ENCODE results near the gene MB21D2.

Gene MB21D2

DNA sequence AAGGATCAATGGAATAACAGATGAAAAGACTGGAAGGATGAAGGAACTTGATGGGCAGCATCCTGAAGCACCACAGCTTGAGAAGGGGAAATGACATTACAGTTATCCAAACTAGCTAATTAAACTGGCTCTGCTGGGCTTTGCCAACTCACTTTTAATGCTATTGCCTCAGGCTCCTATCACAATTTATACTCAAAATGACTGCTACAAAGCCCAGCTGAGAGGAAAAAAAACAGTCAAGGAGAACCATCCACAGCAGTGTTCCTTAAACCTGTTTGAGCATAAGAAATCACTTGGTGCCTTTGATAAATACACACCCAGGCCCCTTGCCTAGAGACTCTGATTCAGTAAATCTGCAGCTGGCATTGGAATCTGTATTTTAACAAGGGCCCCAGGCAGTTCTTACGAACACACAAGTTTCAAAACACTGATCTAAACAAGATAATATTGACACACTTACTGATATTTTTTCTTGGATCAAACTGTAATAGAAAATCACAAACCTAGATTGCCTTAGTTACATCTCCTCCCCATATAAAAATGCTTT lies 85.8 kb downstream of the MB21D2 start:
- peak; percentile 62 for DNase-seq

DNA sequence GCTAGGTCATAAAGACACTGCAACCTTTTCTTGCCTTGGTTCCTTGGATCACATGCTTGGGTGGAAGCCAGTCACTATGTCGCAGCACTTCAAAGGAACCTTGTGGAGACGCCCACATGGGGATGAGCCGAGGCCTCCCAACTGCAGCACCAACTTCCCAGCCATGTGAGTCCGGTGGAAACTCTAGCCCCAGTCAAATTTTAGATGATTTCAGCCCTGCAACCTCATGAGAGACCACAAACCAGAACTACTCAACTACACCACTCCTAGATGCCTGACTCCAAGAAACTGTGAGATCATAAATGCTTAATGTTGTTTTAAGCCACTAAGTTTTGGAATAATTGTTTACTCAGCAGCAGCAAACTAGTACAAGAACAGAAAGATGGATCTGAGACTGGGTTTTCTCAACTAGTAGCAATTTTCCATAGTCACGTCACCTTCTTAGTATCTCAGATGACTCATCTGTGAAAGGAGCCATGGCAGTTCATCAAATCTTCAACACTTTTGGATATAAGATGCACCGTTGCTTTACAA lies 86.5 kb downstream of the MB21D2 start:
- peak; percentile 91 for DNase-seq

DNA sequence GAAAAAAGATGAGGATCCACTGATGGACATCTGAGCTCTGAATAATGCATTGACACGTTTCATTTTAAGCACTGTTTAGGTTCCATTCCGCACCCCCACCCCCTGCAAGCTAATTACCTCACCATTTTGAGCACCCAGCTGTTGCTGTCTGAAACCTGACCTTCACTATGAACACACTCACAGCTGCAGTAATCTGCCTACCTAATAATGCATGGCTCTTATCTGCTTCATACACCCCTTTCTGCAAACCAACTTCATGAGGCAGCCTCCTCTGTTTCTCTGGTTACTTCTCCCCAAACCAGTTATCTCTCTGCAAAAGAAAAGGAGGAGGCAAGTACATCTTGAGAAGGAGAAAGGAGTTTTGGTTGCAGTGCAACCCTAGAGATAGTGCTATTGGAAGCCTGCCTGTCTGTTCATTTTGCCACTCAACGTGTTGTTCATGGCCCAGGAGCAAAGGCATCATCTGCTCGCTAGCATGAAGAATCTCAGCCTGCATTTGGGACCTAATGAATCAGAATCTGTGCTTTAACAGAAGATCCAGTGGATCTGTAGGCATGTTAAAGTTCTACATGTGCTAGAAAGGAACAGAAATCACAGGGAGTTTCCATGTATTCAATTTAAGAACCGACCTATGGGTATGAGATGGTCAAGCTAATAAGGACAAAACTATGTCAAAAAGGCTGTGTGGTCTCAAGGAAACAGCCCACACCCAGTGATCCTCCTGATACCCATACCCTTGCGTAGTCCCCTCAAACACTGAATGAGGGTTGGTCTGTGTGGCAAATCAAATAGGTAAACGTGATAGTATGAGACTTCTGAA lies 87.2 kb downstream of the MB21D2 start:
- DNase-seq = no peak

- no peak for DNase-seq
These were observed 89.6 kb downstream of the MB21D2 start for GRCh38 chr3:192827863-192828594.

DNA sequence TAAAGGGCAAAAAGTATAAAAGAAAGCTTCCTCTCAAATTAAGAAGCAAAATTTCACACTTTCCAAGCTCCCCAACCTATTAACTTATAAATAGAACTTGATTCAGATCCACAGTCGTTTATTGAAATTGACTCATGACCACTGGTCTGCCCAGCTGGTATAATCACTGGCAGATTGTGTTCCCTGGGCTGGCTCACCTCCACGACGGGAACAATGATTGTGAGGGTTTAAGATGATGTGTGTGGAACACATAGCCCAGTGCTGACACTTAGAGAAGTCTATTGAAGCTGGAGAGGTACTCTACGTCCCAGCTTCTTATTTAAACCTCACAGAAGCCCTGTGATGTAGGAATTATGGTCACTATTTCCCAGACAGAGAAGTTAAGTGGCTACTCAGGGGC lies 90.4 kb downstream of the MB21D2 start:
- DNase-seq = no peak

- DNase-seq = no peak
These were observed 91.2 kb downstream of the MB21D2 start for GRCh38 chr3:192826214-192827006.

DNA sequence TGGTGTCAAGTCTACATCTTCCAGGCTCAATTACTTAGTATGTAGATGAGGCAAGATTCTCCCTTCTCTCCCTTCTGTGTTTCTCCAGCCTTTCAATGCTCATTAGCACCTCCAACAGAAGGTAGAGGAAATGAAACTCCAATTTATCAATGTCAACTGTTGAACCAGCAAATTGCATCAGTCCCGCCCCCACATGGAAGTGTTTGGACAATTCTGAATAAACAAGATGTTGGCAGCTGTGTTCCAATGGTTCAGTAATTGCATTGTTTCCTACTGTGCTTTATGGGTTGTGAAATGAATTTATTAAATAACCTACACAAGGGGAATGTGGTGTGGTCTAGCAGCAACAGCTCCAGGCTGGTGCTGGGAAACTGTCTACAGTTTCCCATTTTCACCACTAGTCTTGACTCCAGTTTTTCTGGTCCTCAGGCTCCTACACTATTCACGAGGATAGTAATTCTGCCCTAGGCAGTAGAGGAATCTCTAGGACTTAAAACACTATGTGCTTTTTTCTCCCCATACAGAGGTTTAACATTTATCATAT lies 91.9 kb downstream of the MB21D2 start:
- no peak for DNase-seq

- no peak for DNase-seq
These were observed 92.4 kb downstream of the MB21D2 start for GRCh38 chr3:192825216-192825615.

DNA sequence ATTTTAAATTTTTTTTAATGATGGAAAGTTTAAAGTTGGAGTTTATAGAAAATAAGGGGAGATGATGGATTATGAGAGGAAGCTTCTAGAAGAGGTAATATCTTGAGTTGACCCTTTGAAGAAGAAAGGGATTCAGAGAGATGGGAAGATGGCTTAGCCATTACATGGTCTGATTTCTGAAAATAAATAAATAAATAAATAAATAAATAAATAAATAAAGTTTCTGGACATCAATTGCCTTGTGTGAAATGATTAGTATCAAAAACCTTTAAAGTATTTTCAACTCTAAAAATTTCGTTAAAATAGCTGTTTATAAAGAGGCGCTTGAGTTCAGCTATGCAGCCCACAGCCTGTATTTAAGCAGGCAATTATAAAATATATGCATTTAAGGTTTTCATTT lies 93.3 kb downstream of the MB21D2 start:
- no peak for DNase-seq

DNA sequence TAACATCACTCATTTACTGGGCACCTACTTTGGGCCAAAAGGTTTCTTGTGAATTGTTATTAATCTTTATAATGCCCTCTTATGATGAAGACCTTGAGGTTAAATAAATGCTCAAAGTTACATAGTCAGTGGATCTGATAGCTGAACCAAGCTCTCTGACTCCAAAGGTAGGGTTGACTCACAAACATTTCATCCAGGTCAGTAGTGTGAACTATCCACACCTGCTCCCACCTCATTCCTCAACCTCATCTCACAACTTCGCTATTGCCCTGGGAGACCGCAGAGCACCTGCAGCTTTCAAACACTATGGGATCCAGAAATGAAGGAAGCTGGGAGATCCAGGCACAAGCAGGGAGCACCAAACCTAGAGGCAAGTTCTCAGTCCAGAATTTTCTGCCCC lies 96.5 kb downstream of the MB21D2 start:
- DNase-seq = no peak

DNA sequence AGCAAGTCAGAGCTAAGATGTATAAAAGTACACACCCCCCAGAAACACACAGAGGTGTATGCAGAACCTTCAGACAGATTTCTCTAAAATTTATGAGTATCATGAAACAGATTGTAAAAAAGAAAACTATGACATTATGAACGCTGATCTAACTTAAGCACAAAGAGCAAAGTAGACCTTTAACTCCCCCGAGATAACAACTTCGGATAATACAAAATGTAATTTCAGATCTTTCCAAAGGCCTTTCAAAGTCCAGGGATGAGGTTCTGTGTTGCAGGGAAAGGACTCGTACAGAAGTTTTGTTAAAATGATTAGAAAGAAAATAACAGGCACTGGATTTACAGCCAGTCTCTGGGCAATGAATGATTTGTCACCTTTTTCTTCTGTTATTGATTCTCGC lies 97.5 kb downstream of the MB21D2 start:
- DNase-seq = no peak

GRCh38 chr3:192819001-192819569 lies 98.6 kb downstream of the MB21D2 start:
- DNase-seq = peak; percentile 89

DNA sequence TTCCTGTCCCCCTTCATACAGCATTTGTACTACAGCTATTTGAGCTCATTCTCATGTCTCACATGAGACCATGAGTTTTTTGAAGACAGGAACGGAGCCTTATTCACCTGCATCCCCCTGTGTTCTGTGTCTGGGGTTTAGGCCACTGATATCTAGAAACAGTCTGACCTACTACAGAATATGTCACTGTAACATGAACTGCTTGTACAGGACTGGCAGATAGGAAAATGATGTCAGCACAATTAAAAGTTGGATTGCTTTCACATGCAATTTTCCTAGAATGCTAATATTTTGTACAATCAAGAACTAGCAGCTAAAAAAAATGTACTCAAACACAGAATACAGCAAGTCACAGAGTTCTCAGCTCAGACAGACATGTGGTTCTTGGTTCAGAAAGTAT lies 99.5 kb downstream of the MB21D2 start:
- no peak for DNase-seq

DNA sequence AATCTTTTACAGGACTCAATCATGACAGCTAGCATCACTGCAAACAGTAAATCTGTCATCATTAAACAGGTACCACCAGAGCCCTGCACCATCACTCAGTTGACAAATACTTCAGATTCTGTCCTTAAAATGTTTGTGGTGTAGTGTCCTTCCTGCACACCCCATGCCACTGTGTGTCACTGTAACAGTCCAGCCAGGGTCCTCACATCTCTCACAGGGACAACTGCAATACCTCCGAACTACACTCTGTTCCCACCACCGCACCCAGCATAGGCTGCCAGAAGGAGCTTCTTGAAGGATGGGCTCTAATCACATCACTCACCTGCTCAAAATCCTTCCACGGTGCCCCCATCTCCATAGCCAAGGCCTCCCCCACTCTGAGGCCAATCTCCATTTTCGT lies 100.2 kb downstream of the MB21D2 start:
- no peak for DNase-seq

DNA sequence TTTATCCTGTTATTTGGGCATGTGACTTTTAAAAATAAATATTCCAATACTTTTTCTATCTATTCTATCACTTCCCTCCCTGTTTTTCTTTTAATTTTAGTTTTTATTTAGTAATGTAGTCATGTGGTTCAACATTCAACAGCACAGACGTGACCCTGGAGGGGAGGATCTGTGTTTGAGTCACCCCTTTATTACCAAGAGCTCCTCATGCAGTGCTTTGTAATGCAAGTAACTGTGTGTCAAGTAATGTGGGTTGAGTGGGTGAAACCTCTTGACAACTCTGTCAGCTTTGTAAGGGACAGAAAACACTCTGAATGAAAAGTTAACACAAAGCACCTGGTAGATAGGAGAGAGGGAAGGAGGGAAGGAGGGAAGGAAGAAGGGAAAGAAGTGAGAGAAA lies 100.6 kb downstream of the MB21D2 start:
- peak; percentile 77 for DNase-seq

- DNase-seq = peak; percentile 73
These were observed 101.3 kb downstream of the MB21D2 start for GRCh38 chr3:192816351-192816750.

DNA sequence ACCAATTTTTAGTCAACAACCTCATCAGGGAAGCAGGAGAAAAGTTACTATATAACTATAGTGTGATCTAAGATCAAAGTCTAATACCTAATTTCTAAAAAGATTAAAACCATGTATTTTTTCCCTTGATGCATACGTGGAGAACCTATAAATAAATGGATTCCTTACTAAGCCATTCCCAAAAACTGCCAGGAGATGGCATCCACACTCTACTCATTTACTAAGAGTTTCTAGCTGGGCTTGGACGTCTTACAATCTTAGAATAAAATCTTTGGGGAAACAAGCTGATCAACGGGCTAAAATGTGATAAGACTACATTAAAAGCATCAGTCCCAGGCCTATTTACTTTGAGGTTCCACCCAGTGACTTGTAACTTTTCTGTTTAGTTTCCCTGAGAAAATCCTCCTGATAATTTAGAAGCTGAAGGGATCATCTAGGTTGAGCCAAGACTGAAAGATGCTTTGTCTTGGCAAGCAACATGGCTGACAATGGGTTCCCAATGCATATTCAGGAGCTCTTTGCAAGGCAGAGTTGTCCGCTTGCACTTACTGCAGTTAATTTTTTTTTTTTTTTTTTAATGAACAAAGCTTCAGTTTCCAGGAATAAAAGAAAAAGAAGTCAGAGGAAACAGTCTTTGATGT lies 104.8 kb downstream of the MB21D2 start:
- DNase-seq = peak; percentile 65

- DNase-seq = no peak
These were observed 111.9 kb downstream of the MB21D2 start for GRCh38 chr3:192805711-192806110.

DNA sequence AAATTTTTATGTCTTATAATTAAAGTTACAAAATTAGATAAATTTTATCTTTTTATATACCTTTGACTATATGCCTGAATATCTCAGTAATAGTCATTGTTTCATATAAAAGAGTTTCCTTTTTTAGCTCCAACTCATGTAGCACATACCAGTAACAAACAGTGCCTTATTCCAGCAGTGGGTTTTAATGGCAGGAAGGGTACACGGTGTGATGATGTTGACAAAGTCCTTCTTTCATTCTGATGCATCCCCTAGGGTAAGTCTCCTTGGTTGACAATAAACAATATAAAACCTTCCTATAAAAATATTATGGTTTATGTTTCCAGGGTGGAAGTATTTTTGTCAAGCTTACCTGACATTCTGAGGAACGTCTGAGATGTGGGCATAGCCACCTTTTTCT lies 113.2 kb downstream of the MB21D2 start:
- DNase-seq = no peak

GRCh38 chr3:192802957-192803899 lies 114.4 kb downstream of the MB21D2 start:
- peak; percentile 40 for DNase-seq

- no peak for DNase-seq
These were observed 115.7 kb downstream of the MB21D2 start for GRCh38 chr3:192801985-192802384.
